ENCODE measurements around the gene OR11H6. TPM values are rescaled to one million over a fixed set of nuclear protein-coding genes. Genes with fewer than 3 reads are reported as not detected.
"Not testable (repeated sequence)": the region's sequence is repeated elsewhere in the genome, so short reads cannot be mapped to it uniquely, and the experiment has no call there.

OR11H6 gene
- total RNA-seq, 1 donor from 2014 or later, result not detected

GRCh38 chr14:20215196-20215595 lies 8.3 kb upstream of the OR11H6 start:
- TF ChIP-seq CTCF (IDR thresholded peaks at IDR 0.05; ENCODE audit: insufficient read depth, low read length, severe bottlenecking), result no peak
- Histone ChIP-seq H3K36me3 (ENCODE audit: control insufficient read depth, insufficient read depth, low read length) (no peaks in the 10 kb centered on the region), H3K27me3 (ENCODE audit: control insufficient read depth, insufficient read depth, low read length) (no peaks in the 10 kb centered on the region), H3K4me3 (ENCODE audit: low read depth, low read length) (no peak overlapping the region)
- DNase-seq (ENCODE audit: low read depth) (peak; percentile 1), FAIRE-seq (no peak)

GRCh38 chr14:20219033-20219432 lies 4.5 kb upstream of the OR11H6 start:
- no peaks in the 10 kb centered on the region for H3K27me3 ChIP-seq (ENCODE audit: control insufficient read depth, insufficient read depth, low read length)
- TF ChIP-seq CTCF (IDR thresholded peaks at IDR 0.05; ENCODE audit: insufficient read depth, low read length, severe bottlenecking), result no peak
- DNase-seq (ENCODE audit: low read depth) (no peak), FAIRE-seq (no peak)
- H3K36me3 ChIP-seq (ENCODE audit: control insufficient read depth, insufficient read depth, low read length), result no peaks in the 10 kb centered on the region
- H3K4me3 ChIP-seq (ENCODE audit: low read depth, low read length), result no peak overlapping the region

GRCh38 chr14:20228681-20229080 lies 5.2 kb downstream of the OR11H6 start, which contains the start of gene OR11H7:
Gene OR11H7, plus strand, starts transcription at chr14:20228981.
- Histone ChIP-seq H3K4me3 (ENCODE audit: low read depth, low read length) (no peak within 1 kb of the TSS), H3K27me3 (ENCODE audit: control insufficient read depth, insufficient read depth, low read length) (no peaks in the 10 kb centered on the region), H3K36me3 (ENCODE audit: control insufficient read depth, insufficient read depth, low read length) (no peaks in the 10 kb centered on the region)
- FAIRE-seq (no peak), DNase-seq (ENCODE audit: low read depth) (no peak)
- TF ChIP-seq CTCF (IDR thresholded peaks at IDR 0.05; ENCODE audit: insufficient read depth, low read length, severe bottlenecking), result no peak

- not testable (repeated sequence) for DNase-seq (ENCODE audit: low read depth); FAIRE-seq; H3K36me3 ChIP-seq (ENCODE audit: control insufficient read depth, insufficient read depth, low read length); H3K4me3 ChIP-seq (ENCODE audit: low read depth, low read length); H3K27me3 ChIP-seq (ENCODE audit: control insufficient read depth, insufficient read depth, low read length)
These were observed 11.9 kb downstream of the OR11H6 start for GRCh38 chr14:20235415-20235814.

GRCh38 chr14:20247646-20248246 lies 24.2 kb downstream of the OR11H6 start:
- FAIRE-seq, result no peak

GRCh38 chr14:20262642-20263128 lies 39.2 kb downstream of the OR11H6 start:
- H3K27me3 ChIP-seq (ENCODE audit: control insufficient read depth, insufficient read depth, low read length), result no peaks in the 10 kb centered on the region
- FAIRE-seq (no peak), DNase-seq (ENCODE audit: low read depth) (peak; percentile 97)
- no peak overlapping the region for H3K4me3 ChIP-seq (ENCODE audit: low read depth, low read length)
- no peaks in the 10 kb centered on the region for H3K36me3 ChIP-seq (ENCODE audit: control insufficient read depth, insufficient read depth, low read length)
- TF ChIP-seq CTCF (IDR thresholded peaks at IDR 0.05; ENCODE audit: insufficient read depth, low read length, severe bottlenecking), result no peak

More at GRCh38 chr14:20247646-20248246, 24.2 kb downstream of the OR11H6 start:
- peak; percentile 34 for TF ChIP-seq CTCF (IDR thresholded peaks at IDR 0.05; ENCODE audit: insufficient read depth, low read length, severe bottlenecking)
- Histone ChIP-seq H3K27me3 (ENCODE audit: control insufficient read depth, insufficient read depth, low read length) (no peaks in the 10 kb centered on the region), H3K36me3 (ENCODE audit: control insufficient read depth, insufficient read depth, low read length) (no peaks in the 10 kb centered on the region), H3K4me3 (ENCODE audit: low read depth, low read length) (no peak overlapping the region)
- DNase-seq (ENCODE audit: low read depth), result peak; percentile 46

- not testable (repeated sequence) for H3K27me3 ChIP-seq (ENCODE audit: control insufficient read depth, insufficient read depth, low read length); FAIRE-seq; H3K4me3 ChIP-seq (ENCODE audit: low read depth, low read length); H3K36me3 ChIP-seq (ENCODE audit: control insufficient read depth, insufficient read depth, low read length)
- DNase-seq (ENCODE audit: low read depth), result peak; percentile 28
These were observed 40.9 kb downstream of the OR11H6 start for GRCh38 chr14:20264361-20264760.

All from bronchial epithelial cell (primary cell).